Retina (tissue), 1 donor: Measurements from ENCODE around the gene COX6A2.
A peak's percentile ranks its signal among the peaks of the same experiment; 100 is the strongest.
"Not testable (repeated sequence)": the region's sequence is repeated elsewhere in the genome, so short reads cannot be mapped to it uniquely, and the experiment has no call there.

Experiments used
- DNase-seq: peaks from one replicate; pipeline ENCODE4 v3.0.0-alpha.2; 2016

The COX6A2 gene

GRCh38 chr16:31461921-31462804 lies 34.0 kb upstream of the COX6A2 start:
- no peak for DNase-seq

- DNase-seq: no peak
These were observed 33.2 kb upstream of the COX6A2 start for GRCh38 chr16:31461201-31461920.

- no peak for DNase-seq
These were observed 32.4 kb upstream of the COX6A2 start for GRCh38 chr16:31460582-31461002.

GRCh38 chr16:31459687-31460581 lies 31.8 kb upstream of the COX6A2 start:
- DNase-seq: peak; percentile 100

GRCh38 chr16:31458844-31459686 lies 30.9 kb upstream of the COX6A2 start, which contains the start of gene ARMC5:
Gene ARMC5 (plus strand): TSS chr16:31459501. CDS start chr16:31459525, 24 bp downstream.
- DNase-seq: peak; percentile 100

GRCh38 chr16:31458073-31458843 lies 30.1 kb upstream of the COX6A2 start:
- peak; percentile 51 for DNase-seq

GRCh38 chr16:31456988-31457360 lies 28.8 kb upstream of the COX6A2 start:
- no peak for DNase-seq

GRCh38 chr16:31455601-31456314 lies 27.6 kb upstream of the COX6A2 start:
- DNase-seq: no peak

- DNase-seq: no peak
These were observed 25.4 kb upstream of the COX6A2 start for GRCh38 chr16:31453255-31454204.

GRCh38 chr16:31452631-31453106 lies 24.5 kb upstream of the COX6A2 start:
- no peak for DNase-seq

- peak; percentile 52 for DNase-seq
These were observed 23.7 kb upstream of the COX6A2 start for GRCh38 chr16:31451681-31452351.

- DNase-seq: no peak
These were observed 23.0 kb upstream of the COX6A2 start for GRCh38 chr16:31451201-31451600.

GRCh38 chr16:31445931-31446330 lies 17.8 kb upstream of the COX6A2 start:
- DNase-seq: not testable (repeated sequence)

- DNase-seq: no peak
These were observed 13.8 kb upstream of the COX6A2 start for GRCh38 chr16:31441956-31442355.

GRCh38 chr16:31440516-31441184 lies 12.5 kb upstream of the COX6A2 start:
- no peak for DNase-seq

GRCh38 chr16:31439519-31439918 lies 11.4 kb upstream of the COX6A2 start:
- no peak for DNase-seq

GRCh38 chr16:31439023-31439422 lies 10.9 kb upstream of the COX6A2 start:
- DNase-seq: not testable (repeated sequence)

GRCh38 chr16:31438414-31438813 lies 10.3 kb upstream of the COX6A2 start:
- no peak for DNase-seq
